HL-60 (cell line): ENCODE results near the gene XRRA1.

ENCODE experiments used
- DNase-seq, 2 experiments: peaks; one replicate each; pipeline ENCODE4 v3.0.0-alpha.2; 2010 to 2020; ENCODE audit warnings: low read depth in 1 of 2, low spot score in 1 of 2
- H3K27ac ChIP-seq: fragments of 250-450 bp; sonication (Bioruptor Pico); replicated peaks from 2 replicates; pipeline ENCODE4 v1.5.1; 2020; ENCODE audit warnings: mild to moderate bottlenecking, moderate library complexity
- H3K27me3 ChIP-seq: fragments of 250-450 bp; sonication (Bioruptor Pico); 2 replicates; pipeline ENCODE4 v1.5.1; 2021; ENCODE audit warnings: mild to moderate bottlenecking, moderate library complexity; ENCODE audit not compliant: insufficient read depth, poor library complexity, severe bottlenecking
- H3K4me3 ChIP-seq: replicated peaks from 2 replicates; pipeline ENCODE4 v1.5.1; 2011; ENCODE audit warnings: mild to moderate bottlenecking, control low read depth, low read length; ENCODE audit not compliant: insufficient read depth
- GABPA ChIP-seq: IDR thresholded peaks from 2 replicates; pipeline ENCODE4 v1.6.1; 2012; ENCODE audit warnings: low read depth
- POLR2AphosphoS5 ChIP-seq: IDR thresholded peaks from 2 replicates; pipeline ENCODE4 v1.6.1; 2012; ENCODE audit warnings: low read depth
- SPI1 ChIP-seq: IDR thresholded peaks from 2 replicates; pipeline ENCODE4 v1.6.1; 2012; ENCODE audit warnings: low read depth, mild to moderate bottlenecking, borderline replicate concordance
- TF ChIP-seq, protein P1 (sequence below): IDR thresholded peaks from one replicate; pipeline ENCODE4 v1.5.1; 2011; ENCODE audit warnings: low read length, control low read depth, inconsistent platforms; ENCODE audit not compliant: insufficient read depth
- TF ChIP-seq, protein P2 (sequence below): IDR thresholded peaks from 2 replicates; pipeline ENCODE4 v1.6.1; 2012; ENCODE audit warnings: low read depth; ENCODE audit not compliant: insufficient replicate concordance

The XRRA1 gene

DNA sequence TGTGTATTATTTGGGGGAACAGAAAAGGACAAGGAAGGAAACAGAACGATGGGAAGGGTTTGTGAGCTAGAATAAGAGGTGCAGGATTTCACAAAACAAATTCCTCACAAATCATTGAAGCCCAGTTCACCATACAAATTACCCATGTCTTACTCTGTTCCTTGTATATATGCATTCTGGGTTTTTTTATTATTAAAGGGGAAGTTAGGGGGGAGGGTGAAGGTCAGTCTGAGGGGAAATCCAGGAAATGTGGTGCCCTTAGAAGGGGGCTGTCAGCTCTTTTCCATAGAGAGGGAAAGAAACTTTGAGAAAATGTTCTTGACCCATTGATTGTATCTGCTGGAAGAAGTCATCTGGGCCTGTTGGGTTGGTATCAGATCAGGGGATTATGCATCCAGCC, 109.4 kb downstream of the XRRA1 start:
- TF ChIP-seq POLR2AphosphoS5 (no peak), GABPA (no peak), SPI1 (no peak)
- TF ChIP-seq, protein P1, sequence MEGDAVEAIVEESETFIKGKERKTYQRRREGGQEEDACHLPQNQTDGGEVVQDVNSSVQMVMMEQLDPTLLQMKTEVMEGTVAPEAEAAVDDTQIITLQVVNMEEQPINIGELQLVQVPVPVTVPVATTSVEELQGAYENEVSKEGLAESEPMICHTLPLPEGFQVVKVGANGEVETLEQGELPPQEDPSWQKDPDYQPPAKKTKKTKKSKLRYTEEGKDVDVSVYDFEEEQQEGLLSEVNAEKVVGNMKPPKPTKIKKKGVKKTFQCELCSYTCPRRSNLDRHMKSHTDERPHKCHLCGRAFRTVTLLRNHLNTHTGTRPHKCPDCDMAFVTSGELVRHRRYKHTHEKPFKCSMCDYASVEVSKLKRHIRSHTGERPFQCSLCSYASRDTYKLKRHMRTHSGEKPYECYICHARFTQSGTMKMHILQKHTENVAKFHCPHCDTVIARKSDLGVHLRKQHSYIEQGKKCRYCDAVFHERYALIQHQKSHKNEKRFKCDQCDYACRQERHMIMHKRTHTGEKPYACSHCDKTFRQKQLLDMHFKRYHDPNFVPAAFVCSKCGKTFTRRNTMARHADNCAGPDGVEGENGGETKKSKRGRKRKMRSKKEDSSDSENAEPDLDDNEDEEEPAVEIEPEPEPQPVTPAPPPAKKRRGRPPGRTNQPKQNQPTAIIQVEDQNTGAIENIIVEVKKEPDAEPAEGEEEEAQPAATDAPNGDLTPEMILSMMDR, result no peak
- TF ChIP-seq, protein P2, sequence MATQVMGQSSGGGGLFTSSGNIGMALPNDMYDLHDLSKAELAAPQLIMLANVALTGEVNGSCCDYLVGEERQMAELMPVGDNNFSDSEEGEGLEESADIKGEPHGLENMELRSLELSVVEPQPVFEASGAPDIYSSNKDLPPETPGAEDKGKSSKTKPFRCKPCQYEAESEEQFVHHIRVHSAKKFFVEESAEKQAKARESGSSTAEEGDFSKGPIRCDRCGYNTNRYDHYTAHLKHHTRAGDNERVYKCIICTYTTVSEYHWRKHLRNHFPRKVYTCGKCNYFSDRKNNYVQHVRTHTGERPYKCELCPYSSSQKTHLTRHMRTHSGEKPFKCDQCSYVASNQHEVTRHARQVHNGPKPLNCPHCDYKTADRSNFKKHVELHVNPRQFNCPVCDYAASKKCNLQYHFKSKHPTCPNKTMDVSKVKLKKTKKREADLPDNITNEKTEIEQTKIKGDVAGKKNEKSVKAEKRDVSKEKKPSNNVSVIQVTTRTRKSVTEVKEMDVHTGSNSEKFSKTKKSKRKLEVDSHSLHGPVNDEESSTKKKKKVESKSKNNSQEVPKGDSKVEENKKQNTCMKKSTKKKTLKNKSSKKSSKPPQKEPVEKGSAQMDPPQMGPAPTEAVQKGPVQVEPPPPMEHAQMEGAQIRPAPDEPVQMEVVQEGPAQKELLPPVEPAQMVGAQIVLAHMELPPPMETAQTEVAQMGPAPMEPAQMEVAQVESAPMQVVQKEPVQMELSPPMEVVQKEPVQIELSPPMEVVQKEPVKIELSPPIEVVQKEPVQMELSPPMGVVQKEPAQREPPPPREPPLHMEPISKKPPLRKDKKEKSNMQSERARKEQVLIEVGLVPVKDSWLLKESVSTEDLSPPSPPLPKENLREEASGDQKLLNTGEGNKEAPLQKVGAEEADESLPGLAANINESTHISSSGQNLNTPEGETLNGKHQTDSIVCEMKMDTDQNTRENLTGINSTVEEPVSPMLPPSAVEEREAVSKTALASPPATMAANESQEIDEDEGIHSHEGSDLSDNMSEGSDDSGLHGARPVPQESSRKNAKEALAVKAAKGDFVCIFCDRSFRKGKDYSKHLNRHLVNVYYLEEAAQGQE, result no peak
- Histone ChIP-seq H3K27me3 (no peaks in the 10 kb centered on the region), H3K27ac (no peak overlapping the region), H3K4me3 (no peak overlapping the region)
- DNase-seq, result no peak

DNA sequence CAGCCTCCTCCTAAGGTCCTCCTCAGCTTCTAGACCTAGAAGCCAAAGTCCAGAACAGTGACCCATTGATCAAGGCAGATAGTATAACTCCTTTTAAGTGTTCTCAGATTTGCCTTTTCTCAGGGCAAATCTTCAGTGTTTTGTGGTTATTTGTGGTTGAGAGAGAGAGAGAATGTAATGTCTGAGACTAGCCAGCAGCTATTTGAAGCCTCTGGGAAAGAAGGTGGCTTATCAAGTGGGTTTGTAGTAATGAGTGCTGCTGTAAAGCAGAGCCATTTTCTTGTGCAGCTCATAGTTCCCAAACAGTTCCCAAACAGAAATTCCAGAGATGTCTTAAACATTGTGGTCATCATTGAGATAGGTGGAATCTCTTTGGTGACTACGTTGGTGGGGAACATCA, 110.7 kb downstream of the XRRA1 start:
- TF ChIP-seq, protein P1, result no peak
- TF ChIP-seq, protein P2, result no peak
- TF ChIP-seq POLR2AphosphoS5 (no peak), SPI1 (no peak), GABPA (no peak)
- DNase-seq, result no peak
- Histone ChIP-seq H3K4me3 (no peak overlapping the region), H3K27me3 (no peaks in the 10 kb centered on the region), H3K27ac (no peak overlapping the region)

DNA sequence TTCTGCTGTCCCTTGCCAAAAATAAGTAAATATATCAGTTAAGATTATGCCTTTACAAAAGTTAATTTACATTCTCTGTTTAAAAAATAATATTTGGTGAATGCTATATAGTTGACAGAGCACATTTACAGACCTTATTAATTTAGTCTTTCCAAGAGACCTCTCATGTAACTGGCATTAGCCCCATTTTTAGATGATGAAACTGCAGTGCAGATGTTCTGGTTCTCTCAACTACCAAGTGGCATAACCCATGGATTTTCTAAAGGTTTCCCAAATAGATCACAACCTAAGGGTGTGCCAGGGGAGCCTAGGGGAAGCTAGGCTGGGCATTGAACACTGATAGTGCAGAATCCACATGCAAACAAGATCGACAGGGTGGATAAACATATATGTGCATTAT, 111.7 kb downstream of the XRRA1 start:
- DNase-seq, result no peak
- TF ChIP-seq SPI1 (no peak), GABPA (no peak), POLR2AphosphoS5 (no peak)
- TF ChIP-seq, protein P1, result no peak
- TF ChIP-seq, protein P2, result no peak
- Histone ChIP-seq H3K4me3 (no peak overlapping the region), H3K27ac (no peak overlapping the region), H3K27me3 (no peaks in the 10 kb centered on the region)
